ENCODE measurements around the gene IL1R1.

GRCh38 chr2:102098756-102099155 lies 43.8 kb upstream of the IL1R1 start:
- TF ChIP-seq CTCF (IDR thresholded peaks at IDR 0.05; ENCODE audit: poor library complexity, severe bottlenecking): no peak
- TF ChIP-seq POLR2AphosphoS5 (IDR thresholded peaks at IDR 0.05): no peak
- TF ChIP-seq MXI1 (conservative IDR thresholded peaks at IDR 0.05; ENCODE audit: poor library complexity, severe bottlenecking): no peak
- TF ChIP-seq EZH2 (IDR thresholded peaks at IDR 0.05; ENCODE audit: borderline replicate concordance, insufficient read depth, low read length, poor library complexity, severe bottlenecking): no peak
- TF ChIP-seq EP300 (conservative IDR thresholded peaks at IDR 0.05; ENCODE audit: poor library complexity, severe bottlenecking): no peak
- TF ChIP-seq REST (IDR thresholded peaks at IDR 0.05; ENCODE audit: borderline replicate concordance): no peak
- no peak for TF ChIP-seq RAD21 (conservative IDR thresholded peaks at IDR 0.05)
